GM12878 (cell line): ENCODE measurements around the gene RTF1. TPM values are rescaled to one million over a fixed set of nuclear protein-coding genes. Genes with fewer than 3 reads are reported as not detected.
A peak's percentile ranks its signal among the peaks of the same experiment; 100 is the strongest.

ENCODE experiments used
- ATAC-seq: fragments of 200-7000 bp; cut with Tn5 transposase; 3 replicates; pipeline ENCODE4 v1.9.1; 2020; ENCODE audit warnings: mild to moderate bottlenecking, moderate library complexity
- BruUV-seq: library from RNA; stranded (reverse); fragments of 400-500 nt; replicated peaks from 2 replicates; lab custom pipeline; 2021; lab: Mats Ljungman, UMichigan
- CTCF ChIA-PET: fragments of 300-600 bp; sonication (Branson Sonifier 250); formaldehyde crosslinking; extraction: SDS; loops from one replicate; lab custom pipeline; 2021; ENCODE audit warnings: inconsistent platforms; lab: Yijun Ruan, JAX
- POLR2A ChIA-PET: fragments of 350-600 bp; formaldehyde crosslinking; extraction: SDS; loops from one replicate; lab custom pipeline; 2021; ENCODE audit warnings: inconsistent platforms; lab: Charles Lee
- RAD21 ChIA-PET: fragments of 300-600 bp; sonication (Branson Sonifier 250); formaldehyde crosslinking; loops from one replicate; lab custom pipeline; 2023; ENCODE audit warnings: antibody characterized with exemption; ENCODE audit not compliant: unreplicated experiment; lab: Charles Lee
- SMC1A ChIA-PET: fragments of 300-600 bp; sonication (Branson Sonifier 250); formaldehyde crosslinking; loops from one replicate; lab custom pipeline; 2023; ENCODE audit not compliant: unreplicated experiment, uncharacterized antibody; lab: Charles Lee
- DNase-seq: peaks from one replicate; pipeline ENCODE4 v3.0.0-alpha.2; 2011; ENCODE audit warnings: low read depth, low spot score
- FAIRE-seq: peaks from 3 replicates; lab custom pipeline; 2011; peaks lifted over from hg19 to GRCh38; lab: Jason Lieb, UNC
- H2AFZ ChIP-seq: 2 replicates; pipeline ENCODE4 v1.6.0; 2011; ENCODE audit warnings: low read depth, low read length, control low read depth; ENCODE audit not compliant: control insufficient read depth
- H3K27ac ChIP-seq: 2 replicates; pipeline ENCODE4 v1.5.1; 2011; ENCODE audit warnings: control low read depth; ENCODE audit not compliant: control insufficient read depth, insufficient read depth
- H3K27me3 ChIP-seq, 2 experiments: replicated peaks in 1 of 2; 2 replicates each; pipeline versions ENCODE4 v1.6.0 to v1.6.1; 2011; ENCODE audit warnings: low read length in 1 of 2; ENCODE audit not compliant: control insufficient read depth in 2 of 2, insufficient read depth in 2 of 2
- H3K36me3 ChIP-seq, 2 experiments: 2 replicates each; pipeline ENCODE4 v1.5.1; 2011; ENCODE audit warnings: low read length in 1 of 2; ENCODE audit not compliant: control insufficient read depth in 2 of 2, insufficient read depth in 2 of 2
- H3K4me1 ChIP-seq: 2 replicates; pipeline ENCODE4 v1.6.1; 2011; ENCODE audit warnings: mild to moderate bottlenecking, low read length, moderate library complexity, mixed read lengths; ENCODE audit not compliant: control insufficient read depth, insufficient read depth
- H3K4me2 ChIP-seq: 2 replicates; pipeline ENCODE4 v1.6.0; 2011; ENCODE audit warnings: control low read depth; ENCODE audit not compliant: control insufficient read depth, insufficient read depth
- H3K4me3 ChIP-seq: fragments of 200-600 bp; sonication (generic); 2 replicates; pipeline ENCODE4 v1.5.1; 2016
- H3K79me2 ChIP-seq: 2 replicates; pipeline ENCODE4 v1.6.0; 2011; ENCODE audit warnings: low read length; ENCODE audit not compliant: control insufficient read depth, insufficient read depth
- H3K9ac ChIP-seq: 2 replicates; pipeline ENCODE4 v1.8.0; 2011; ENCODE audit warnings: low read length, control low read depth, mixed read lengths; ENCODE audit not compliant: control insufficient read depth, insufficient read depth
- H3K9me3 ChIP-seq: replicated peaks from 3 replicates; pipeline ENCODE4 v1.5.1; 2011; ENCODE audit warnings: mild to moderate bottlenecking, low read length; ENCODE audit not compliant: control insufficient read depth, insufficient read depth
- H4K20me1 ChIP-seq: 2 replicates; pipeline ENCODE4 v1.6.0; 2011; ENCODE audit not compliant: control insufficient read depth, insufficient read depth
- BHLHE40 ChIP-seq, 2 experiments: fragments of 450-650 bp in 1 of 2; IDR thresholded peaks; 2 replicates each; pipeline ENCODE4 v1.6.1; 2011 to 2017; ENCODE audit warnings: low read depth in 2 of 2, borderline replicate concordance in 1 of 2, improper control_type of control experiment in 1 of 2, low read length in 1 of 2, mild to moderate bottlenecking in 1 of 2
- EED ChIP-seq: sonication (generic); IDR thresholded peaks from 2 replicates; pipeline ENCODE4 v1.6.1; 2016; ENCODE audit warnings: antibody characterized with exemption, low read depth
- HCFC1 ChIP-seq: fragments of 150-350 bp; IDR thresholded peaks from 2 replicates; pipeline ENCODE4 v1.6.1; 2014; ENCODE audit warnings: low read length
- IKZF2 ChIP-seq, 2 experiments: fragments of 450-650 bp; IDR thresholded peaks; 2 replicates each; pipeline ENCODE4 v1.6.1; 2017; ENCODE audit warnings: mild to moderate bottlenecking in 2 of 2, moderate library complexity in 2 of 2
- JUND ChIP-seq: IDR thresholded peaks from 2 replicates; pipeline ENCODE4 v1.6.1; 2012; ENCODE audit warnings: low read depth, mild to moderate bottlenecking, low read length, improper control_type of control experiment, moderate library complexity
- NFIC ChIP-seq: IDR thresholded peaks from 2 replicates; pipeline ENCODE4 v1.6.1; 2012; ENCODE audit warnings: low read depth, mild to moderate bottlenecking, inconsistent platforms, low read length, moderate library complexity
- NFYB ChIP-seq: IDR thresholded peaks from 2 replicates; pipeline ENCODE4 v1.6.1; 2011; ENCODE audit warnings: low read depth, mild to moderate bottlenecking, low read length, improper control_type of control experiment, moderate library complexity; ENCODE audit not compliant: insufficient read depth
- PML ChIP-seq: IDR thresholded peaks from 2 replicates; pipeline ENCODE4 v1.6.1; 2012; ENCODE audit warnings: low read length, inconsistent platforms
- SPI1 ChIP-seq: IDR thresholded peaks from 2 replicates; pipeline ENCODE4 v1.6.1; 2011; ENCODE audit warnings: low read depth, mild to moderate bottlenecking, low read length, moderate library complexity, borderline replicate concordance; ENCODE audit not compliant: insufficient read depth
- WGBS: methylation state at CpG from one replicate; pipeline ENCODE4 v1.1.6; 2016; ENCODE audit warnings: low lambda C conversion rate; ENCODE audit not compliant: insufficient replicate concordance, insufficient coverage; ENCODE audit errors: missing lambda C conversion rate; 5-methylcytosine and 5-hydroxymethylcytosine counted together
- in situ Hi-C: fragments of 300-500 bp; cut with MboI; formaldehyde crosslinking; loops from 9 replicates; pipeline ENCODE4 v1.14.3; 2018; ENCODE audit warnings: mixed read lengths
- intact Hi-C: fragments of 100-400 bp; cut with micrococcal nuclease; formaldehyde crosslinking; loops from one replicate; pipeline ENCODE4 v1.14.2; 2022; ENCODE audit not compliant: unreplicated experiment
- polyA plus RNA-seq, 11 experiments: library from polyadenylated mRNA; depleted of rRNA in 4 of 11; unstranded in 6 of 11; stranded (reverse) in 5 of 11; fragments of >200 nt; fragmentation: Nextera tagmentation in 4 of 11; fragmentation: Illumina TruSeq in 1 of 11; extraction: Ambion mirVana in 4 of 11; extraction: Trizol in 1 of 11; gene quantifications; 1 replicate in 1 of 11; 2 replicates in 10 of 11; pipeline versions ENCODE4 v1.2.1 to v1.2.3, GENCODE V29; 2011 to 2016; ENCODE audit warnings: inconsistent platforms in 2 of 11, missing spikeins in 2 of 11, low read depth in 1 of 11
- total RNA-seq, 4 experiments: library from RNA; depleted of rRNA in 3 of 4; stranded (reverse); fragments of >200 nt in 3 of 4; fragmentation: Illumina TruSeq in 1 of 4; extraction: Trizol in 1 of 4; gene quantifications; 2 replicates each; pipeline versions ENCODE4 v1.2.1 to v1.2.3, GENCODE V29; 2013 to 2021
- TF ChIP-seq, protein P1 (sequence below): fragments of 450-650 bp; IDR thresholded peaks from 2 replicates; pipeline ENCODE4 v1.6.1; 2017; ENCODE audit warnings: mild to moderate bottlenecking, moderate library complexity
- TF ChIP-seq, protein P2 (sequence below): fragments of 450-650 bp; IDR thresholded peaks from 2 replicates; pipeline ENCODE4 v1.6.1; 2016; ENCODE audit warnings: mild to moderate bottlenecking

RTF1 gene
- total and polyA plus RNA-seq, 10 of the 15 experiments (the other 5 are each of a cell fraction or from before 2014, with no cell fraction given), result 7.2 to 67.9 (median 32.3) TPM

DNA sequence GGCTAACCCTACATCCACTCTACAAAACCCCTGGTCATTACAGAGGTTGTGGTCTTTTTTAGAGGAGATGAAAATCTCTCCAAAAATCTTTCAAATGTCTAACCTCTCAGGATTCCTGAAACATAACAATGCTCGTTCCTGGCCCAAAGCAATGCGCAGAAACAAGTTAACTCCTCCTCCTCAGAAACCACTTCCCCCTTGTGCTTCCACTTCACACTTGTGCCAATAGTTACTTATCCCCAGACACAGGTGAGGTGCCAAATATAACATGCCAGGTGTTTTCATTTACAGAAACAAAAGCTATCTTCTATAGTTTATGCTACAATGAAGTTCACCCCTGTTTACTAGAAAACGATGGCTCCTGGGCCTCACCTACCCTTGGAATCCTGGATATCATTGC is 20.8 kb upstream of the RTF1 start:
- CTCF ChIA-PET, result no interaction called here
- intact Hi-C loops (no loop called here), in situ Hi-C loops (no loop called here)
- H3K79me2 ChIP-seq, result peaks cover 1% of the 10 kb centered on the region; the same call in 1 of the 2 replicates
- no peak overlapping the region for H3K9ac ChIP-seq
- TF ChIP-seq SPI1 (peak; percentile 28; the same call in 1 of the 2 replicates), IKZF2 (IDR thresholded peaks at IDR 0.05) (no peak)
- BruUV-seq, result no TSS peak
- H3K4me2 ChIP-seq, result no peak overlapping the region
- peaks cover 4% of the 10 kb centered on the region; the same call in 1 of the 2 replicates for H3K4me1 ChIP-seq
- DNase-seq (no peak), ATAC-seq (no peak), FAIRE-seq (peak; percentile 52)
- 55% methylated on average over 3 of the region's 3 CpGs for WGBS
- peaks cover 0 to 12% of the 10 kb centered on the region in 2 experiments; a peak in 1 of 4 replicates for H3K36me3 ChIP-seq
- no peaks in the 10 kb centered on the region for H3K27me3 ChIP-seq
- H3K27ac ChIP-seq, result no peak overlapping the region; the same call in 1 of the 2 replicates
- no peak overlapping the region for H3K4me3 ChIP-seq
- H2AFZ ChIP-seq, result no peak overlapping the region
- POLR2A ChIA-PET, result interaction anchor here (0.7 kb wide), 1 partner anchor 63 kb away, joined by 3 read pairs; no protein-coding TSS in a partner anchor
- no peaks in the 10 kb centered on the region for H4K20me1 ChIP-seq
- RAD21 ChIA-PET, result interaction anchor here (0.7 kb wide), 1 partner anchor 31 kb away, joined by 9 read pairs; no protein-coding TSS in a partner anchor
- SMC1A ChIA-PET, result no interaction called here
- no peaks in the 10 kb centered on the region for H3K9me3 ChIP-seq

DNA sequence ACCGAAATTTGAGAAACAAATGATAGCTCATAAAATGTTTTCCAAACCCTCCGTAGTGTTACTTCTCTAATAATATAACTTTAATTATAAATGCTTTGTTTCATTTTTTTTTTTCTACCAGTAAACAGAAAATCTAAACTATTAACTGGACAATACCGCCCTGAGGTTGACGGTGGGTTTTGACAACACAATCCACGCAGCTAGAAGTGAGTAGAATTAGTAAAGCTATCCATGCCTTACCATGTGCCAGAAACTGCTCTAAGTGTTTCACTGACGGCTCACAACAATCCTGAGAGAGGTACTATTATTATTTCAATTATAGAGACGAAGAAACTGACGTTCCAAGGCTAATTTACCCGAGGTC is 15.0 kb upstream of the RTF1 start:
- H4K20me1 ChIP-seq, result no peaks in the 10 kb centered on the region
- no peak for DNase-seq
- H3K4me1 ChIP-seq, result peaks cover 3% of the 10 kb centered on the region
- H3K9me3 ChIP-seq, result no peaks in the 10 kb centered on the region
- H3K27me3 ChIP-seq, result no peaks in the 10 kb centered on the region
- ChIA-PET RAD21 (interaction anchor here (1.6 kb wide), 1 partner anchor 371 kb away, joined by 3 read pairs; no protein-coding TSS in a partner anchor), POLR2A (interaction anchor here (0.6 to 0.7 kb wide), 3 partner anchors 10 to 90 kb away, joined by 3 read pairs; no protein-coding TSS in a partner anchor), SMC1A (interaction anchor here (0.8 to 1.8 kb wide), 6 partner anchors 11 to 288 kb away, joined by 3 to 7 read pairs (median 3); no protein-coding TSS in a partner anchor), CTCF (interaction anchor here (0.6 to 1.2 kb wide), 4 partner anchors 13 to 64 kb away, joined by 3 to 4 read pairs (median 3); no protein-coding TSS in a partner anchor)
- FAIRE-seq, result no peak
- intact Hi-C loops, result loop anchor here (1.0 kb wide), 1 partner anchor 171 kb away; the partner anchor contains the start of gene CHP1
- peak overlapping the region; percentile 63 for H3K4me2 ChIP-seq
- in situ Hi-C loops, result no loop called here
- H3K36me3 ChIP-seq, result no peaks in the 10 kb centered on the region; a peak in 1 of 4 replicates
- no peak for ATAC-seq
- H3K9ac ChIP-seq, result peak overlapping the region; percentile 71
- H3K79me2 ChIP-seq, result peaks cover 13% of the 10 kb centered on the region
- H3K27ac ChIP-seq, result peak overlapping the region; percentile 67
- BruUV-seq, result TSS peak; percentile 98
- peak overlapping the region; percentile 47 for H2AFZ ChIP-seq
- WGBS, result 0% methylated on average over 9 of the region's 9 CpGs
- peak overlapping the region; percentile 91 for H3K4me3 ChIP-seq
- TF ChIP-seq PML (no peak), JUND (no peak), BHLHE40 (IDR thresholded peaks at IDR 0.05; ENCODE audit: borderline replicate concordance in 1 of 2, low read depth in 2 of 2, low read length in 1 of 2) (no peak), EED (no peak), HCFC1 (no peak), NFIC (no peak), NFYB (no peak)
- TF ChIP-seq, protein P1, sequence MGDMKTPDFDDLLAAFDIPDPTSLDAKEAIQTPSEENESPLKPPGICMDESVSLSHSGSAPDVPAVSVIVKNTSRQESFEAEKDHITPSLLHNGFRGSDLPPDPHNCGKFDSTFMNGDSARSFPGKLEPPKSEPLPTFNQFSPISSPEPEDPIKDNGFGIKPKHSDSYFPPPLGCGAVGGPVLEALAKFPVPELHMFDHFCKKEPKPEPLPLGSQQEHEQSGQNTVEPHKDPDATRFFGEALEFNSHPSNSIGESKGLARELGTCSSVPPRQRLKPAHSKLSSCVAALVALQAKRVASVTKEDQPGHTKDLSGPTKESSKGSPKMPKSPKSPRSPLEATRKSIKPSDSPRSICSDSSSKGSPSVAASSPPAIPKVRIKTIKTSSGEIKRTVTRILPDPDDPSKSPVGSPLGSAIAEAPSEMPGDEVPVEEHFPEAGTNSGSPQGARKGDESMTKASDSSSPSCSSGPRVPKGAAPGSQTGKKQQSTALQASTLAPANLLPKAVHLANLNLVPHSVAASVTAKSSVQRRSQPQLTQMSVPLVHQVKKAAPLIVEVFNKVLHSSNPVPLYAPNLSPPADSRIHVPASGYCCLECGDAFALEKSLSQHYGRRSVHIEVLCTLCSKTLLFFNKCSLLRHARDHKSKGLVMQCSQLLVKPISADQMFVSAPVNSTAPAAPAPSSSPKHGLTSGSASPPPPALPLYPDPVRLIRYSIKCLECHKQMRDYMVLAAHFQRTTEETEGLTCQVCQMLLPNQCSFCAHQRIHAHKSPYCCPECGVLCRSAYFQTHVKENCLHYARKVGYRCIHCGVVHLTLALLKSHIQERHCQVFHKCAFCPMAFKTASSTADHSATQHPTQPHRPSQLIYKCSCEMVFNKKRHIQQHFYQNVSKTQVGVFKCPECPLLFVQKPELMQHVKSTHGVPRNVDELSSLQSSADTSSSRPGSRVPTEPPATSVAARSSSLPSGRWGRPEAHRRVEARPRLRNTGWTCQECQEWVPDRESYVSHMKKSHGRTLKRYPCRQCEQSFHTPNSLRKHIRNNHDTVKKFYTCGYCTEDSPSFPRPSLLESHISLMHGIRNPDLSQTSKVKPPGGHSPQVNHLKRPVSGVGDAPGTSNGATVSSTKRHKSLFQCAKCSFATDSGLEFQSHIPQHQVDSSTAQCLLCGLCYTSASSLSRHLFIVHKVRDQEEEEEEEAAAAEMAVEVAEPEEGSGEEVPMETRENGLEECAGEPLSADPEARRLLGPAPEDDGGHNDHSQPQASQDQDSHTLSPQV, result no peak
- TF ChIP-seq, protein P2, sequence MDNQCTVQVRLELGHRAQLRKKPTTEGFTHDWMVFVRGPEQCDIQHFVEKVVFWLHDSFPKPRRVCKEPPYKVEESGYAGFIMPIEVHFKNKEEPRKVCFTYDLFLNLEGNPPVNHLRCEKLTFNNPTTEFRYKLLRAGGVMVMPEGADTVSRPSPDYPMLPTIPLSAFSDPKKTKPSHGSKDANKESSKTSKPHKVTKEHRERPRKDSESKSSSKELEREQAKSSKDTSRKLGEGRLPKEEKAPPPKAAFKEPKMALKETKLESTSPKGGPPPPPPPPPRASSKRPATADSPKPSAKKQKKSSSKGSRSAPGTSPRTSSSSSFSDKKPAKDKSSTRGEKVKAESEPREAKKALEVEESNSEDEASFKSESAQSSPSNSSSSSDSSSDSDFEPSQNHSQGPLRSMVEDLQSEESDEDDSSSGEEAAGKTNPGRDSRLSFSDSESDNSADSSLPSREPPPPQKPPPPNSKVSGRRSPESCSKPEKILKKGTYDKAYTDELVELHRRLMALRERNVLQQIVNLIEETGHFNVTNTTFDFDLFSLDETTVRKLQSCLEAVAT, result no peak
